Measurements from ENCODE around the gene CREB1. TPM values are rescaled to one million over a fixed set of nuclear protein-coding genes. Genes with fewer than 3 reads are reported as not detected.

CREB1 gene
- total and polyA plus RNA-seq, 10 of the 15 experiments (the other 5 are each of a cell fraction or from before 2014, with no cell fraction given), result 13.4 to 76.9 (median 39.5) TPM

DNA sequence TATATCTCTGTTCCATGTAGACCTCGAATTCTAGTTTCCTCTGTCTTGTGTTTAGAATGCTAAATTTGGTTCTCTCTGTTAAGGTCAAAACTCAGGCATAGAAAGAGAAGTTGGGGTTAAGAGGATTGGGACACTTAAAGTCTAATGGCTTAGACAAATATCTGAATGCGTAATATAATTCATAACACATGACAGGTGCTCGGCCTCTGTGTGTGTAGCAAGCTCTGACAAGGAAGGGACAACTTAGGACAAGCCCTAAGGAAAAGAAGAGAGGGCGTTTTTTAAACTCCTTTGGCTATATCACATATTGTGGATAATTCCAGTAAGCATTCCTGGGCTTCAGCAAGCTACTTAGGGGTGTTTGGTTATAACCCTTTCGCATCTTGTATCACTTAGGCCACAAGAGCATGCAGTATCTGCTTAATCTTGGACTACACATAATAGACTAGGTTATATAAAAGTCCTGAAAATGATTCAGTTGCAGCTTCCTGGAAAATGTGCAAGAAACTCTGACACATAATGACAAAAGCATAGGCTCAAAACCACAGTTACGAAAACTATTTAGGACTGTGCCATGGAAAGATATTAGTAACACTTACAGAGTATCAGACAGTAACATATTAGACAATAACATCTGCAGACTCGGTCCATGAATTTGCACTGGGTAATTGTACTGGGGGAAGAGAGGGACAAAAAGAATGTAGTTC, 16.1 kb upstream of the CREB1 start:
- 60% methylated on average over 7 of the region's 7 CpGs for WGBS (ENCODE audit: insufficient coverage, insufficient replicate concordance, low lambda C conversion rate, missing lambda C conversion rate)
- Histone ChIP-seq H4K20me1 (ENCODE audit: control insufficient read depth, insufficient read depth) (no peaks in the 10 kb centered on the region), H2AFZ (ENCODE audit: control insufficient read depth, low read depth, low read length) (no peak overlapping the region), H3K4me3 (no peak overlapping the region), H3K36me3 (ENCODE audit: control insufficient read depth in 2 of 2, insufficient read depth in 2 of 2, low read length in 1 of 2) (no peaks in the 10 kb centered on the region), H3K27me3 (replicated peaks in 1 of 2; ENCODE audit: control insufficient read depth in 2 of 2, insufficient read depth in 2 of 2, low read length in 1 of 2) (no peaks in the 10 kb centered on the region), H3K4me1 (ENCODE audit: control insufficient read depth, insufficient read depth, low read length) (no peaks in the 10 kb centered on the region), H3K27ac (ENCODE audit: control insufficient read depth, insufficient read depth) (no peak overlapping the region), H3K4me2 (ENCODE audit: control insufficient read depth, insufficient read depth) (no peak overlapping the region), H3K9me3 (replicated peaks; ENCODE audit: control insufficient read depth, insufficient read depth, low read length) (no peaks in the 10 kb centered on the region), H3K9ac (ENCODE audit: control insufficient read depth, insufficient read depth, low read length) (no peak overlapping the region), H3K79me2 (ENCODE audit: control insufficient read depth, insufficient read depth, low read length) (no peaks in the 10 kb centered on the region)
- BruUV-seq (replicated peaks), result no TSS peak
- intact Hi-C loops (cut with micrococcal nuclease; ENCODE audit: unreplicated experiment), result no loop called here
- ATAC-seq (no peak), DNase-seq (ENCODE audit: low read depth, low spot score) (no peak), FAIRE-seq (no peak)
- TF ChIP-seq, protein P1, sequence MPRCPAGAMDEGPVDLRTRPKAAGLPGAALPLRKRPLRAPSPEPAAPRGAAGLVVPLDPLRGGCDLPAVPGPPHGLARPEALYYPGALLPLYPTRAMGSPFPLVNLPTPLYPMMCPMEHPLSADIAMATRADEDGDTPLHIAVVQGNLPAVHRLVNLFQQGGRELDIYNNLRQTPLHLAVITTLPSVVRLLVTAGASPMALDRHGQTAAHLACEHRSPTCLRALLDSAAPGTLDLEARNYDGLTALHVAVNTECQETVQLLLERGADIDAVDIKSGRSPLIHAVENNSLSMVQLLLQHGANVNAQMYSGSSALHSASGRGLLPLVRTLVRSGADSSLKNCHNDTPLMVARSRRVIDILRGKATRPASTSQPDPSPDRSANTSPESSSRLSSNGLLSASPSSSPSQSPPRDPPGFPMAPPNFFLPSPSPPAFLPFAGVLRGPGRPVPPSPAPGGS (IDR thresholded peaks at IDR 0.05; ENCODE audit: borderline replicate concordance, insufficient read depth, low read depth, low read length, poor library complexity, severe bottlenecking), result peak; percentile 19
- TF ChIP-seq TCF12 (IDR thresholded peaks at IDR 0.05; ENCODE audit: low read depth, low read length), result no peak
- SMC1A ChIA-PET (ENCODE audit: uncharacterized antibody, unreplicated experiment), result interaction anchor here (1.1 kb wide), 1 partner anchor 30 kb away, joined by 3 read pairs; no protein-coding TSS in a partner anchor
- POLR2A ChIA-PET, result no interaction called here
- in situ Hi-C loops (cut with MboI), result no loop called here
- CTCF ChIA-PET, result interaction anchor here (1.2 to 2.4 kb wide), 3 partner anchors 9 to 13 kb away, joined by 4 to 8 read pairs (median 5); no protein-coding TSS in a partner anchor
- RAD21 ChIA-PET (ENCODE audit: unreplicated experiment), result interaction anchor here (0.8 to 1.0 kb wide), 2 partner anchors 9 kb away, joined by 3 to 4 read pairs; no protein-coding TSS in a partner anchor

DNA sequence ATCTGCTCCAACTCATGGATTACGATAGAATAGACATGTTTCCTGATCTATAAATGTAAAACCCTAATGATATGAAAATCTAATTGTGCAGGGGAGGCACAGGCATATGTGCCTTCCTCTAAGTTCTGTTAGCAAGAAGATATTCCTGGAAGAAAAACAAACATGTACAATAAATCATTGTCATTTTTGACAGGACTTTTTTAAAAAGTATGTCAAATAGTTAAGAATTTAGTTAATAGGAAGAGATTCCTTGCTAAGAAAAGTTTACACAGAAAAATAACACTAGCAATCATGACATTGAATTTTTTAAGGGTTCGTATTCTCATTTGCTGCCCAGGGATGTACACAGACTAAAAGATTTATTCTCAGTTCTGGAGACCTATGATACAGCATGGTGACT, 15.3 kb upstream of the CREB1 start:
- intact Hi-C loops (cut with micrococcal nuclease; ENCODE audit: unreplicated experiment), result no loop called here
- CTCF ChIA-PET, result interaction anchor here (1.2 to 2.4 kb wide), 2 partner anchors 9 to 12 kb away, joined by 5 to 8 read pairs; no protein-coding TSS in a partner anchor
- RAD21 ChIA-PET (ENCODE audit: unreplicated experiment), result no interaction called here
- SMC1A ChIA-PET (ENCODE audit: uncharacterized antibody, unreplicated experiment), result interaction anchor here (1.5 to 1.6 kb wide), 2 partner anchors 10 to 11 kb away, joined by 3 to 5 read pairs; no protein-coding TSS in a partner anchor
- no peak for FAIRE-seq
- POLR2A ChIA-PET, result interaction anchor here (1.0 to 1.5 kb wide), 2 partner anchors 11 to 111 kb away, joined by 3 read pairs; partner anchors contain the start of gene METTL21A
- no peaks in the 10 kb centered on the region for H3K4me1 ChIP-seq (ENCODE audit: control insufficient read depth, insufficient read depth, low read length)
- no peaks in the 10 kb centered on the region for H3K9me3 ChIP-seq (replicated peaks; ENCODE audit: control insufficient read depth, insufficient read depth, low read length)
- no peak for DNase-seq (ENCODE audit: low read depth, low spot score)
- H3K36me3 ChIP-seq (ENCODE audit: control insufficient read depth in 2 of 2, insufficient read depth in 2 of 2, low read length in 1 of 2), result no peaks in the 10 kb centered on the region
- ATAC-seq, result no peak
- no peaks in the 10 kb centered on the region for H3K79me2 ChIP-seq (ENCODE audit: control insufficient read depth, insufficient read depth, low read length)
- H3K4me3 ChIP-seq, result no peak overlapping the region
- H2AFZ ChIP-seq (ENCODE audit: control insufficient read depth, low read depth, low read length), result no peak overlapping the region
- no peaks in the 10 kb centered on the region for H4K20me1 ChIP-seq (ENCODE audit: control insufficient read depth, insufficient read depth)
- 98% methylated on average over 2 of the region's 2 CpGs for WGBS (ENCODE audit: insufficient coverage, insufficient replicate concordance, low lambda C conversion rate, missing lambda C conversion rate)
- TF ChIP-seq, protein P2, sequence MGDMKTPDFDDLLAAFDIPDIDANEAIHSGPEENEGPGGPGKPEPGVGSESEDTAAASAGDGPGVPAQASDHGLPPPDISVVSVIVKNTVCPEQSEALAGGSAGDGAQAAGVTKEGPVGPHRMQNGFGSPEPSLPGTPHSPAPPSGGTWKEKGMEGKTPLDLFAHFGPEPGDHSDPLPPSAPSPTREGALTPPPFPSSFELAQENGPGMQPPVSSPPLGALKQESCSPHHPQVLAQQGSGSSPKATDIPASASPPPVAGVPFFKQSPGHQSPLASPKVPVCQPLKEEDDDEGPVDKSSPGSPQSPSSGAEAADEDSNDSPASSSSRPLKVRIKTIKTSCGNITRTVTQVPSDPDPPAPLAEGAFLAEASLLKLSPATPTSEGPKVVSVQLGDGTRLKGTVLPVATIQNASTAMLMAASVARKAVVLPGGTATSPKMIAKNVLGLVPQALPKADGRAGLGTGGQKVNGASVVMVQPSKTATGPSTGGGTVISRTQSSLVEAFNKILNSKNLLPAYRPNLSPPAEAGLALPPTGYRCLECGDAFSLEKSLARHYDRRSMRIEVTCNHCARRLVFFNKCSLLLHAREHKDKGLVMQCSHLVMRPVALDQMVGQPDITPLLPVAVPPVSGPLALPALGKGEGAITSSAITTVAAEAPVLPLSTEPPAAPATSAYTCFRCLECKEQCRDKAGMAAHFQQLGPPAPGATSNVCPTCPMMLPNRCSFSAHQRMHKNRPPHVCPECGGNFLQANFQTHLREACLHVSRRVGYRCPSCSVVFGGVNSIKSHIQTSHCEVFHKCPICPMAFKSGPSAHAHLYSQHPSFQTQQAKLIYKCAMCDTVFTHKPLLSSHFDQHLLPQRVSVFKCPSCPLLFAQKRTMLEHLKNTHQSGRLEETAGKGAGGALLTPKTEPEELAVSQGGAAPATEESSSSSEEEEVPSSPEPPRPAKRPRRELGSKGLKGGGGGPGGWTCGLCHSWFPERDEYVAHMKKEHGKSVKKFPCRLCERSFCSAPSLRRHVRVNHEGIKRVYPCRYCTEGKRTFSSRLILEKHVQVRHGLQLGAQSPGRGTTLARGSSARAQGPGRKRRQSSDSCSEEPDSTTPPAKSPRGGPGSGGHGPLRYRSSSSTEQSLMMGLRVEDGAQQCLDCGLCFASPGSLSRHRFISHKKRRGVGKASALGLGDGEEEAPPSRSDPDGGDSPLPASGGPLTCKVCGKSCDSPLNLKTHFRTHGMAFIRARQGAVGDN (IDR thresholded peaks at IDR 0.05), result no peak
- BruUV-seq (replicated peaks), result no TSS peak
- H3K9ac ChIP-seq (ENCODE audit: control insufficient read depth, insufficient read depth, low read length), result no peak overlapping the region
- H3K4me2 ChIP-seq (ENCODE audit: control insufficient read depth, insufficient read depth), result no peak overlapping the region
- H3K27me3 ChIP-seq (replicated peaks in 1 of 2; ENCODE audit: control insufficient read depth in 2 of 2, insufficient read depth in 2 of 2, low read length in 1 of 2), result no peaks in the 10 kb centered on the region
- H3K27ac ChIP-seq (ENCODE audit: control insufficient read depth, insufficient read depth), result no peak overlapping the region
- in situ Hi-C loops (cut with MboI), result no loop called here
